ENCODE measurements around the gene PLD3. TPM values are rescaled to one million over a fixed set of nuclear protein-coding genes. Genes with fewer than 3 reads are reported as not detected.
"Not testable (repeated sequence)": the region's sequence is repeated elsewhere in the genome, so short reads cannot be mapped to it uniquely, and the experiment has no call there.

The PLD3 gene
- total RNA-seq, 1 donor: 119 TPM

DNA sequence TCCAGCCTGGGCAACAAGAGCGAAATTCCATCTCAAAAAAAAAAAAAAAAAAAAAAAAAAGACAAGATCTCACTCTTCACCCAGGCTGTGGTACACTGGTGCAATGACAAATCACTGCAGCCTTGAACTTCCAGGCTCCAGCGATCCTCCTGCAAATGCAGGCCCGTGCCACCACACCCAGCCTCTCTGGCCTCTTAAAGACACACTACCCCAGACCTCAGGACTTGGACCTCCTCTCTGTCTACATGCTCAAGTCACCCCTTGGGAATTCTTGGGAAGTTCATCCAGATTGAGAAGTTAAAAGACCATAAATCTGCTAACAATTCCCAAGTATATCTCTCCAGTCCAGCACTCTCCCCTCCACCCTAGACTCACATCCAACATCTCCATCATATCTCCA is 52.1 kb downstream of the PLD3 start:
- Histone ChIP-seq H3K4me3 (ENCODE audit: low read length) (no peak overlapping the region), H3K4me1 (ENCODE audit: insufficient read depth, low read length) (peaks cover 8% of the 10 kb centered on the region), H3K9me3 (ENCODE audit: low read depth, low read length) (no peaks in the 10 kb centered on the region), H3K27me3 (ENCODE audit: insufficient read depth, low read length) (no peaks in the 10 kb centered on the region)

DNA sequence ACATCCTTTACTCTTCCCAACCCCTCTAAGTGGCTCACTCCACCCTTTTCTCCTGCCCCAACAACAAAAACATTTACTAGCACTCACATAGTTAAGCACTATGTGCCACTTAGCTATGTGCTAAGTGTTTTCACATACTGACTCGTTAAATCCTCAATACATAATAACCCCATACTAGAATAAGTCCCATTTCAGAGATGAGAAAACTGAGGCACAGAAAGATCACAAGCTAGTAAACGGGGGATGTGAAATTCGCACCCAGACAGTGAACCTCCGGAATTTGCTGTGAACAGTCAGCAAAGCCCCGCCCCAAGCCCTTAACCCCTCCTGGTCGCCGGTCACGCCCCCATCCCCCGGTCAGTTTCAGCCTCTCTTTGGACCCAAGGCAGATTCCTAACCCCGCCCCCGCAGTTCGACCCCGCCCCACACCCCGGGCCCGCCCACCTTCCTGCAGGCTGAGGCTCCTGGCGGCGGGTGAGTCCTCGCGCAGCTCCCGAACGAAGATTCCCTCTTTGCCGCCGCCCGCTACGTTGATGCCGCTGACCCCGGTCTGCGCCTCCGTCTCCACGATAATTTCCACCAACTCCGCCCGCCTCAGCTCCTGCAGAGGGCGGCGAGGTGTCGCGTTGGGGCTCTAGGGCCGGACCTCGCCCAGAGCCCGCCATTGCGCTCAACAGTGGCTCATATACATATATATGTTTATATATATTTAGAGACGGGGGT is 54.9 kb downstream of the PLD3 start:
- no peaks in the 10 kb centered on the region for H3K9me3 ChIP-seq (ENCODE audit: low read depth, low read length)
- peaks cover 11% of the 10 kb centered on the region for H3K4me1 ChIP-seq (ENCODE audit: insufficient read depth, low read length)
- H3K4me3 ChIP-seq (ENCODE audit: low read length): peak overlapping the region; percentile 55
- no peaks in the 10 kb centered on the region for H3K27me3 ChIP-seq (ENCODE audit: insufficient read depth, low read length)

DNA sequence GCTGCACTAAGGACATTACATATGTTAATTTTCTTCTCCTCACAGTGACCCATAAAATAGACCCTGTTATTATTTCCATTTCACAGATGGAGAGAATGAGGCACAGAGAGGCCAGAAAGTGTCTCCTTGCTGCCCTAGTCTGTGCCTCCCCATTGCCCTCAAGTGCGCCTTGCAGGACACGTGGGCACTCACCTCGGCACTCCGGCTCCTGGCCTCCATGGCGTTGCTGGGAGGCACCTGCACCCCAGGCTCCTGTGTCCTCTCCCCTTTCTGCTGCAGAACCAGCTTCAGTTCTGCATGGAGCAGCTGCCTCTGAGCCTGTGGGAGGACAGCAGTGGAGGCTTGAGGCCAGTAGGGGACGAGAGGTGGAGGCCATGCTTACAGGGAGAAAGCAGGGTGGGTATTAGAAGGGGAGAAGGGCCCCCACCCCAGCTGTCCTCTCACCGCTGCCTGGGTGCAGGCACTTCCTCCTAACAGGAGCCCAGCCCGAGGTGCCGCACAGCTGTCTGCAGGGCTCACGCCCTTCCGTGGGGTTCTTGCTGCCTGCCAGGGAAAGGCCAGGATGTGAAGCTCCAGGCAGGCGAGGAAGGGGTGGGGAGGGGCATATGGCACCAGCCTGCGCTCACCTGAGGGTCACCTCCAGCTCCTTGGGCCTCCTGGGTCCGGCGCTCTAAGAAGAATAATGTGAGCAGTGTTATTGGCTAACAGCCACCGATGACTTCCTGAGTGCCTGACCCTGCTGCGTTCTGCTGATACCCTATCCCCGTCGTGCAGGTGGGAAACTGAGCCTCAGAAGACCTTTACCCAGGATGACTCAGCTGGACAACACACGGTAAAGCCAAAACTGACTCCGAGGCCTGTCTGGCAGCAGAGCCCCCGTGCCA is 59.5 kb downstream of the PLD3 start:
- Histone ChIP-seq H3K27me3 (ENCODE audit: insufficient read depth, low read length) (no peaks in the 10 kb centered on the region), H3K4me3 (ENCODE audit: low read length) (no peak overlapping the region), H3K4me1 (ENCODE audit: insufficient read depth, low read length) (peaks cover 8% of the 10 kb centered on the region), H3K9me3 (ENCODE audit: low read depth, low read length) (no peaks in the 10 kb centered on the region)

DNA sequence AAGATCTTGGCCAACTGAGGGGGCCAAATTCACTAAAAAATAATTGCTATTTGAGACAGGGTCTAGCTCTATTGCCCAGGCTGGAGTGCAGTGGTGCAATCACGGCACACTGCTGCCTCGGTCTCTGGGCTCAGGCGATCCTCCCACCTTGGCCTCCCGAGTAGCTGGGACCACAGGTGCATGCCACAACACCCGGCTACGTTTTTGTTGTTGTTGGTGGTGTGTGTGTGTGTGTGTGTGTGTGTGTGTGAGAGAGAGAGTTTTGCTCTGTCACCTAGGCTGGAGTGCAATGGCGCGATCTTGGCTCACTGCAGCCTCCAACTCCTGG is 60.1 kb downstream of the PLD3 start:
- not testable (repeated sequence) for H3K4me3 ChIP-seq (ENCODE audit: low read length); H3K9me3 ChIP-seq (ENCODE audit: low read depth, low read length); H3K27me3 ChIP-seq (ENCODE audit: insufficient read depth, low read length)
- H3K4me1 ChIP-seq (ENCODE audit: insufficient read depth, low read length): peaks cover 11% of the 10 kb centered on the region

DNA sequence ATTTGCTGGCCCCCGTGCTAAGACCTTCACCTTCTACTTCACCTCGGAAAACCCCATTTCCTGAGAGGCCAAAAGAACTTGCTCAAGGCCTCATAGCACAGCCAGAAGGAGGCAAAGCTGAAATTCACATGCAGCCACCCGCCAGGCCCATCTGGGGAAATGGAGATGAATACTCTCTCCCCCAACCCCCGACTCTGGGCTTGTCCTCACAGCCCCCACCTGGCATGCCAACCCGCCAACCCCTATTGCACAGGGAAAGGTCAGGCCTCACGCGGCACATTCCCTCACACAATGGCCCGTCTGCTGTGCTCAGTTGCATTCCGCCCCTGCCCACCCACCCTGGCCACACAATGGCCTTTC is 61.5 kb downstream of the PLD3 start:
- no peaks in the 10 kb centered on the region for H3K27me3 ChIP-seq (ENCODE audit: insufficient read depth, low read length)
- H3K9me3 ChIP-seq (ENCODE audit: low read depth, low read length): no peaks in the 10 kb centered on the region
- H3K4me1 ChIP-seq (ENCODE audit: insufficient read depth, low read length): peaks cover 11% of the 10 kb centered on the region
- H3K4me3 ChIP-seq (ENCODE audit: low read length): no peak overlapping the region

DNA sequence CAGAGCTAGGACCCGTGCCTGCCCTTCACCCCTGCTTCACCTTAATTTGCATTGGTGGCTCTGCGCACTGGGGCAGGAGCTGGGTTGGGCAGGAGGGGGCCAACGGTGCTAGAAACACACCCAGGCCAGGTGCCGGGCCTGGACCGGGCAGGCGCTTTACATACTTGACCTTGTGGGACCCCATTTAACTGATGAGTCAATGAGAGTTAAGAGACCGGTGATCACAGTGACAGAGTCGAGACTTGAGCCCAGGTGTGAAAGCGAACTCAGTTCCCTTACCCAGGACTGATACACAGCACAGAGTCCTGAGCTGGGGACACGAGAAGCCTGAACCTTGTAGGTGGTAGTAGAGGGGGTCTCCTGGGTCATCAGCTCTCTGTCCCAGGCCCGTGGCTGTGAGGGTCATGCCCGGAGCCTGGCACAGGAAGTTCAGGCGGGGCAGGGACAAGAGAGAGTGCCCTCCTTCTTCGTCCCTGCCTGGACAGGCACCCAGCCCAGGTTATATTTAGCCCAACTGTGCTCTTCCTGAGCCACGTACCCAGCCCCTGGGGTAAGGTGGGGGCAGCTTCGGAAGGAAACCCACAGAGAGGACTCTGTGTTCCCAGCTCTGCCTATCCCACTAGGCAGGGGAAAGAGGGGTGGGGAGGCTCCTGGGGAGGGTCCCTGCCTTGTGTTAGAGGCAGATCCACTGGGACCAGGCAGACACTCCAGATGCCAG is 62.8 kb downstream of the PLD3 start:
- Histone ChIP-seq H3K4me1 (ENCODE audit: insufficient read depth, low read length) (peaks cover 15% of the 10 kb centered on the region), H3K4me3 (ENCODE audit: low read length) (no peak overlapping the region), H3K9me3 (ENCODE audit: low read depth, low read length) (no peaks in the 10 kb centered on the region), H3K27me3 (ENCODE audit: insufficient read depth, low read length) (no peaks in the 10 kb centered on the region)

DNA sequence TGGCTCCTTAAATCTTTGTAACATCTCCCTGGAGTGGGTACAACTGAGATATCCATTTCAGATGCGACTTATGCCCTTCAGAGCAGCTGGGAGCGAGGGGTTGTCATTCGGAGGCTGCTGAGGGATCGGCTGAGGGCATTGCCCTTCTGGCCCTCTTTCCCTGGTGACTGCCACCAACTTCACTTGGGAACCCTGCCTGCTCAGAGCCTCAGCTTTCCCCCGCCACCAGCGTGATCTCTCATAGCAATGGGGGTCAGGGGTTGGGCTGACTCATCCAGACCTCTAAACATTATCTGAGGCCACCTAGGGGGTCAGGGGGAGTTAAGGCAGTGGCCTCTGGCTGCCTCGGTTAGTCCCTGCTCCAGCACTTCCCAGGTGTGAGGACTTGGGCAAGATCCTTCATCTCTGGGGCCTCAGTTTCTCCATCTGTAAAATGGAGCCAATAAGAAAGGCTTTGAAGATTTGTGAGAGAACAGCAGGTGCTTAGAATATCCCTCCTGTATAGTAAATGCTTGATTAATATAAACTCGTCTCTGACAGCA is 63.5 kb downstream of the PLD3 start:
- Histone ChIP-seq H3K4me3 (ENCODE audit: low read length) (no peak overlapping the region), H3K27me3 (ENCODE audit: insufficient read depth, low read length) (no peaks in the 10 kb centered on the region), H3K9me3 (ENCODE audit: low read depth, low read length) (no peaks in the 10 kb centered on the region), H3K4me1 (ENCODE audit: insufficient read depth, low read length) (peaks cover 22% of the 10 kb centered on the region)

DNA sequence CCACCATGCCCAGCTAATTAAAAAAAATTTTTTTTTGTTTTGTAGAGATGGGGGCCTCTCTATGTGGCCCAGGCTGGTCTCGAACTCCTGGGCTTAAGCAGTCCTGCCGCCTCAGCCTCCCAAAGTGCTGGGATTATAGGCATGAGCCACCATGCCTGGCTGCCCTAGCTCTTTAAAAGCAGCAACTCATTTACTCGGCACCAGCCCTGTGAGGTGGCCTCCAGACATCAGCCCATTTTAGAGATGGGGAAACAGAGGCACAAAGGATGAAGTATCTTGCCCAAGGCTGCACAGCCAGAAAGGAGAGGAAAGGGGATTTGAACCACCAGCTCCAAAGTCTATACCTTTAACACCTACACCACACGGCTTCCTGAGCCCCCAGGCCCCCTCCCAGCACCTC is 64.4 kb downstream of the PLD3 start:
- H3K4me3 ChIP-seq (ENCODE audit: low read length): no peak overlapping the region
- H3K27me3 ChIP-seq (ENCODE audit: insufficient read depth, low read length): no peaks in the 10 kb centered on the region
- no peaks in the 10 kb centered on the region for H3K9me3 ChIP-seq (ENCODE audit: low read depth, low read length)
- peaks cover 27% of the 10 kb centered on the region for H3K4me1 ChIP-seq (ENCODE audit: insufficient read depth, low read length)

DNA sequence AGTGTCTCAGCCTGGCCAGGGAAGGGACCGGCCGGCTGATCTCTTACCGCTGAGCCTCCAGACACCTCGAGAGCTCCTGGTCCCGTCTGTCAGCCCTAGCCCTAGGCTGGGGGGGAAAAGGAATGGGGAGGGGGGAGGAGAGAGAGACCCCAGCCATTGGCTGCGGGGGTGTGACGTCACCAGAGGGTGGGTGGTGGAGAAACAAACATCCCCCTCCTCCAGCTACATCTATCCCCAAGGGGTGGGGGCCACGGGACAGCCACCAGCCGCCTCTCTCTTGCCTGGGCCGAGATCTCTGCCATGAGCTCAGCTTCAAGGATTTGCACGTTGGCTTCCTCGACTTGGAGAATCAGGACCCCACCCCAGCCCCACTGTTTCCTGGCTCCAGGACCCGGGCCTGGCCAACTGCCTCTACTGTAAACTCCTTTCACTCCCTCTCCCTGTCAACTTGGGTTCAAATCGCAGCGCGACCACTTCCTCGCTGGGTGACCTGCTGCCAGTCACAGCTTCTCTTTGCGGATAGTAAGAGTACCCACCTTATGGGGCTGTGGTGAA is 64.9 kb downstream of the PLD3 start, which contains the start of gene PRX:
TSS of gene PRX (minus strand) at position 88 of the 555 bp plus-strand sequence. CDS start 5,446 bp downstream, outside the sequence.
- H3K4me1 ChIP-seq (ENCODE audit: insufficient read depth, low read length): peaks cover 24% of the 10 kb centered on the region

DNA sequence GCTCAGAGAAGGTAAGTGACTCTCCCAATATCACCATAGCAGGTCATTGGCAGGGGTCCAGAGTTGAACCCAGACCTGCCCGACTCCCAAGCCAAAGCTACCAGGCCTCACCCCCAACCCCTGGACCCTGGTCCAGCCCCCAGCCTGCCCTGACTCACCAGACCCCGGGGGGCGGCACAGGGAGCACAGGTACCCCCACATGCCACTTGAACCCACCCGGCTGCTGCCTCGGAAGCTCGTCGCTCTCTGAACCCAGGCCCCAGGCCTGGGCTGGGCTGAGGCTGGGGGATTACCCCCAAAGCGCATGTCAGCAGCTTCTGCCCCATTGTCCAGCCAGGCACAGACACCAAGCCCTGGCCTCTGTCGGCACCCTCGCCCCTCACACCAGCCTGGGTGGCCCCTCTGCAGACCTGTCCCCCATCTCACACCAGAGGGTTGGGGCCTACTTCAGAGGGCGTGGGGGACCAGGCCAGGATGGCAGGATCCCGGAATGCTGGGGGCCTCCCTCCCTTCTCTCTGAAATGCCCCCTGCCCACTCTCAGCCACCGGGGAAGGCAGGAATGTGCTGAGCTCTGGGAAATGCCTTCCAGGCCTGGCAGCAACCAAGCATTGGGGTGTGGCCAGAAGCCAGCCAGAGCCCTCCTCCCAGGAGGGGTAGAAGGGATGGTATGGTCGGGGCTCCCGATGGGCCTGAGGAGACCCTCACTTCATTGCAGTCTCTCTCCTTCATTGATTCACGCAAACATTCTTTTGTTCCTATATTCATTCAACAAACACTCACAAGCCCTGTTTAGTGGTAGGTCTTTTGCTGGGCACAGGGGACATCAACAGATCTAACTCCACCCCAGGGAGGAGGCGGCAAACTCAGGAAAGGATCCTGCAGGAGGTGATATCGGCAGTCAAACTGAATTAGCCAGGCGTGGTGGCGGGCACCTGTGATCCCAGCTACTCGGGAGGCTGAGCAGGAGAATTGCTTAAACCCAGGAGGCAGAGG is 66.3 kb downstream of the PLD3 start:
- Histone ChIP-seq H3K27me3 (ENCODE audit: insufficient read depth, low read length) (no peaks in the 10 kb centered on the region), H3K9me3 (ENCODE audit: low read depth, low read length) (no peaks in the 10 kb centered on the region), H3K4me1 (ENCODE audit: insufficient read depth, low read length) (peaks cover 24% of the 10 kb centered on the region), H3K4me3 (ENCODE audit: low read length) (no peak overlapping the region)

More for the DNA sequence above, 64.9 kb downstream of the PLD3 start, which contains the start of gene PRX:
- Histone ChIP-seq H3K4me3 (ENCODE audit: low read length) (no peak within 1 kb of the TSS), H3K9me3 (ENCODE audit: low read depth, low read length) (no peaks in the 10 kb centered on the region), H3K27me3 (ENCODE audit: insufficient read depth, low read length) (no peaks in the 10 kb centered on the region)

DNA sequence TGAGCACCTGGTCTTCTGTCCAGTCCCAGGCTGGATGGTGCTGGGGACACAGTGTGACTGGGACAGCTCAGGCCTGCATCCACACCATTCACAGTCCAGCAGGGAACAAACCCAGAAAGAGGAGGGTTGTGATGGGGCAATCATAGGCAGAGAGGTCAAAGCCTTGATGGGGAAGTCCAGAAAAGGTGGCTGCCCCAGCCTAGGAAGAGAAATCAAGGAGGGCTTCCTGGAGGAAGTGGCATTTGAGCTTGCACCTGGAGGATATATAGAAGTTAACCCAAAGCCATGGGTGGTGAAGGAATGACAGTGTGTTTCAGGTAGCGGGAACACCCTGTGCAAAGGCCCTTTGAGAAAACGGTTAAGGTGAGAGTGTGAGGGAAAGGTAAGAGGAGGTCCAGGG is 67.3 kb downstream of the PLD3 start:
- no peaks in the 10 kb centered on the region for H3K27me3 ChIP-seq (ENCODE audit: insufficient read depth, low read length)
- peaks cover 30% of the 10 kb centered on the region for H3K4me1 ChIP-seq (ENCODE audit: insufficient read depth, low read length)
- H3K4me3 ChIP-seq (ENCODE audit: low read length): no peak overlapping the region
- H3K9me3 ChIP-seq (ENCODE audit: low read depth, low read length): no peaks in the 10 kb centered on the region

DNA sequence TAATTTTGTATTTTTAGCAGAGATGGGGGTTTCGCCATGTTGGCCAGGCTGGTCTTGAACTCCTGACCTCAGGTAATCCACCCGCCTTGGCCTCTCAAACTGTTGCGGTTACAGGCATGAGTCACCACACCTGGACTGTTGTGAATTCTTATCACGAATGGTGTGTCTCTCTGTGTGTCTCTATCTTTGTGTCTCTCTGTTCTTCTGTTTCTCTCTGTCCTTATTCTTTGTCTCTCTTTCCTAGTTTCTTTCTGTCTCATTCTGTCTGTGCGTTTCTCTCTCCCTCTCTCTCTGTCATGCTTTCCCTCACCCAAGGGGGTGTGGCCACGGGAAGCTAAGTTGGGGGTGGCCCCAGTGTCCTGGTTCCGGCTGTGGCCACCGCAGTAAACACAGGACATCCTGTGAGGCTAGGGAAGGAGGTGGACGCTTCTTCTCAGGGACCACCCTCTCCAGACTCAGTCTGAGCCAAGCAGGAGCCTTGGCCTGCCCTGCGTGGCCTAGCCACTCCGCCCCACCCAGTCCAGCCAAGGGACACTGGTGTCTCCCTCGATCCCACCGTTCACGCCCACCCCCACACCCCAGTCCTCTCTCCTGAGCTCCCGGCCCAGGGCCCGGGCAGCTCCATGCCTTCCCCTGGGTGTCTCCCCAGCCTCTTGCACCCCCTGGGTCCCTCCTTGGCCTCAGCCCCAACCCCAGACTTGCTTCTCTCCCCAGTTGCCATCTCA is 68.6 kb downstream of the PLD3 start:
- no peaks in the 10 kb centered on the region for H3K9me3 ChIP-seq (ENCODE audit: low read depth, low read length)
- H3K4me3 ChIP-seq (ENCODE audit: low read length): no peak overlapping the region
- H3K27me3 ChIP-seq (ENCODE audit: insufficient read depth, low read length): no peaks in the 10 kb centered on the region
- H3K4me1 ChIP-seq (ENCODE audit: insufficient read depth, low read length): peaks cover 40% of the 10 kb centered on the region

DNA sequence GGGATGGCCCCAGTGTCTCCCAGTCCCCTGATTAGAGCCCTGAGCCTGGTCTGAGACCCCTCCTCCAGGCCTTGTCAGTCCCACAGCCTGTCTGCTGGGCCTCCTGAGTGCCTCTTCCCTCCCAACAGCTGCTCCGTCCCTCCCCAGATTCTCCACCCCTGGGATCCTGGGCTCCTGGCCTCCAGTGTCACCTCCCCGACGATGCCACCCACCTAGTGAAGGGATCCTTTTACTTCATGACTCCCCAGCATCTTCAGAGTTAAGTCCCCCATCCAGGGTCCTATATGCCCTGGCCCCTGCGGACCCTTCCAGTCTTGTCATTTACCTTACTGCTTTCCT is 69.1 kb downstream of the PLD3 start:
- Histone ChIP-seq H3K4me3 (ENCODE audit: low read length) (no peak overlapping the region), H3K4me1 (ENCODE audit: insufficient read depth, low read length) (peaks cover 40% of the 10 kb centered on the region), H3K9me3 (ENCODE audit: low read depth, low read length) (no peaks in the 10 kb centered on the region), H3K27me3 (ENCODE audit: insufficient read depth, low read length) (no peaks in the 10 kb centered on the region)

Data from mononuclear cell (primary cell).